ENCODE data around the gene GNAO1.

GNAO1 gene

DNA sequence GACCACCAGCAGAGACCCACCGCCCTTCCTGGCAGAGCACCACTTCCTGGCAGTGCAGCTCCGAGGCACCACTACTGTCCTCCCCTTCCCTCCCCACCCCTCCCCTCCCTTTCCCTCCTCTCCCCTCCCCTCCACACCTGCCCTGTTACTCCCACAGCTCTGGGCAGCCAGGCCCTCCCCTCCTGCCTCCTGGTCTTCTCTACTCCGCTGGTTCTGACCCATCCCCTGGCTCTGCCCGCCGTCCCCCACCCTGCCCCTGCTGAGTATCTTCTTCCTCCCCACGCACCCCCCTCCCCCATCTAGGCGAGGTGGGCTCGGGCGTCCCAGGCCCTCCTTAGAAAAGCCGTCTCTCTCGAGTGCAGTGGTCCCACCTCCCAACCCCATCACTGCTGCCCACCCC lies 156.4 kb downstream of the GNAO1 start:
- no peak for TF ChIP-seq FOXM1 (IDR thresholded peaks at IDR 0.05; ENCODE audit: borderline replicate concordance)
- no peak for TF ChIP-seq SUZ12 (IDR thresholded peaks at IDR 0.05)
- TF ChIP-seq, protein P1, sequence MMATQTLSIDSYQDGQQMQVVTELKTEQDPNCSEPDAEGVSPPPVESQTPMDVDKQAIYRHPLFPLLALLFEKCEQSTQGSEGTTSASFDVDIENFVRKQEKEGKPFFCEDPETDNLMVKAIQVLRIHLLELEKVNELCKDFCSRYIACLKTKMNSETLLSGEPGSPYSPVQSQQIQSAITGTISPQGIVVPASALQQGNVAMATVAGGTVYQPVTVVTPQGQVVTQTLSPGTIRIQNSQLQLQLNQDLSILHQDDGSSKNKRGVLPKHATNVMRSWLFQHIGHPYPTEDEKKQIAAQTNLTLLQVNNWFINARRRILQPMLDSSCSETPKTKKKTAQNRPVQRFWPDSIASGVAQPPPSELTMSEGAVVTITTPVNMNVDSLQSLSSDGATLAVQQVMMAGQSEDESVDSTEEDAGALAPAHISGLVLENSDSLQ (IDR thresholded peaks at IDR 0.05) = no peak
- no peak for TF ChIP-seq LEF1 (IDR thresholded peaks at IDR 0.05; ENCODE audit: borderline replicate concordance)
- no peak for TF ChIP-seq ELF4 (IDR thresholded peaks at IDR 0.05)
- TF ChIP-seq FOXK2 (IDR thresholded peaks at IDR 0.05) = no peak
- TF ChIP-seq L3MBTL2 (conservative IDR thresholded peaks at IDR 0.05) = no peak
- TF ChIP-seq SP1 (IDR thresholded peaks at IDR 0.05) = no peak
- no peak for TF ChIP-seq ZNF384 (IDR thresholded peaks at IDR 0.05)
- no peak for TF ChIP-seq CTBP1 (IDR thresholded peaks at IDR 0.05; ENCODE audit: borderline replicate concordance)
- no peak for TF ChIP-seq BHLHE40 (IDR thresholded peaks at IDR 0.05; ENCODE audit: borderline replicate concordance)
- no peak for TF ChIP-seq HDGF (IDR thresholded peaks at IDR 0.05; ENCODE audit: borderline replicate concordance)
- no peak for TF ChIP-seq TARDBP (IDR thresholded peaks at IDR 0.05)
- no peak for TF ChIP-seq FOXA1 (IDR thresholded peaks at IDR 0.05)
- TF ChIP-seq ARNT (IDR thresholded peaks at IDR 0.05) = no peak
- no peak for TF ChIP-seq NFRKB (IDR thresholded peaks at IDR 0.05)
- DNase-seq (ENCODE audit: extremely low spot score) = no peak
- ChIA-PET POLR2A (no interaction called here), CTCF (interaction anchor here (0.7 kb wide), 1 partner anchor 1948 kb away, joined by 5 read pairs; no protein-coding TSS in a partner anchor)

DNA sequence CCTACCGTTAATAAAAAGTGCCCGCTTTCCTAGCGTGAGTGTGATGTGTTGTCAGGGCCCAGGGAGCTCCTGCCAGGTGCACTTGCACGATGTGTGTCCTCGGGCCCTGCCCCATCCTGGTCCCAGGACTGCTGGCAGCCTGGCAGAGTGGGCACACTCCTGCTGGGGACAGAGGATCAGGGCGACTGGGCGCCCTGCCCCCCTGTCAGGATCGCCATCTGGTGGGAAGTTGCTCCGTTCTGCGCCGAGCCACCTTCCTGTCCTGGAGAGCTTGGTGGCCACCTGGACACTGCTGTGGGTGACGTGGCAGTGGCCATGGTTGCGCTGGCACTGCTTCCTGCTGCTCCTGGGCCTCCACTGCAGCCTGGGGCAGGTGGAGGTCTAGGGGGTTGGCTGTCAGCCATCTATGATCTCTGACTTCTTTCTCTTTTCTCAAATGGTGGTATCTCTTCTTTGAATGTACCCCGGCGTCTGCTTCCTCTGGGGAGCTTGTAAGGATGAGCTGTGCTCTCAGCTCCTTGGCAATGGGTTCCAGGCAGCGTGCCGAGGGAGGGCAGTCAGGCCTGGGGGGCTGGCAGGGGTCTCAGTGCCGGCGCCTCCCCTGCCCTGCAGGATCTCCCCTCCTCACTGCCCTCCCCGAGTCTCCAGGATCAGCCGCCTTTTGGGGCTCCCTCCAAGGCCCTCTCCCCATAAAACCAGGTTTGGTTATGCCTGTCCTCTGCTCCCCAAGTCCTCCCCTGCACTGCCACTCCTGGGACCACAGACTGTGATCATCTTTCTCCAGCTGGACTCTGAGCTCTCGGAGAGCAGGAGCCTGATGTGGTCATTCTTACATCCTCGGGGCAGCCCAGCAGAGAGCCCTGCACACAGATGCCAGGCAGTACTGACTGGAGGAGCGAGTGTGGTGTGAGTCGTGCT lies 157.1 kb downstream of the GNAO1 start:
- POLR2A ChIA-PET = no interaction called here
- no peak for DNase-seq (ENCODE audit: extremely low spot score)
- CTCF ChIA-PET = interaction anchor here (0.8 kb wide), 1 partner anchor 301 kb away, joined by 4 read pairs; no protein-coding TSS in a partner anchor
- no peak for TF ChIP-seq FOXM1 (IDR thresholded peaks at IDR 0.05; ENCODE audit: borderline replicate concordance)
- TF ChIP-seq ARNT (IDR thresholded peaks at IDR 0.05) = no peak
- TF ChIP-seq NFRKB (IDR thresholded peaks at IDR 0.05) = no peak
- no peak for TF ChIP-seq FOXK2 (IDR thresholded peaks at IDR 0.05)
- TF ChIP-seq, protein P1 (IDR thresholded peaks at IDR 0.05) = no peak
- TF ChIP-seq SP1 (IDR thresholded peaks at IDR 0.05) = no peak
- no peak for TF ChIP-seq ELF4 (IDR thresholded peaks at IDR 0.05)
- no peak for TF ChIP-seq CTBP1 (IDR thresholded peaks at IDR 0.05; ENCODE audit: borderline replicate concordance)
- no peak for TF ChIP-seq TARDBP (IDR thresholded peaks at IDR 0.05)
- TF ChIP-seq BHLHE40 (IDR thresholded peaks at IDR 0.05; ENCODE audit: borderline replicate concordance) = no peak

DNA sequence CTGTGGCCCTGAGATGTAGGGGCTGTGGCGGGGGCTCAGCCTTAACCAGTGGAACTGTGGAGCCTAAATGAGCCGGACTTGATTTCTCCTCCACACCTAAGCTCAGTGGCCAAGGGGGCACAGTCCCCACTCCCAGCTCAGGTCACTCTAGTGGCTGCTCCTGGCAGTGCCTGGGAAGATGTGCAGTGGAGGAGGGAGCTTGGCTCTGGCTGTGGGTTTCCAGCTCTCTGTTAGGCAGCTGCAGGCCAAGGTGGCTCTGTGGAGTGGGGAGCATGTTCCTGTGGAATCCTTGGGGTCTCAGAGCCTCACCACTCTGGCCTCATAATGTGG lies 157.8 kb downstream of the GNAO1 start:
- ChIA-PET CTCF (interaction anchor here (0.8 kb wide), 1 partner anchor 302 kb away, joined by 4 read pairs; no protein-coding TSS in a partner anchor), POLR2A (no interaction called here)
- no peak for TF ChIP-seq ZNF384 (IDR thresholded peaks at IDR 0.05)
- no peak for TF ChIP-seq NFRKB (IDR thresholded peaks at IDR 0.05)
- no peak for TF ChIP-seq FOXA1 (IDR thresholded peaks at IDR 0.05)
- TF ChIP-seq, protein P1 (IDR thresholded peaks at IDR 0.05) = no peak
- TF ChIP-seq L3MBTL2 (conservative IDR thresholded peaks at IDR 0.05) = no peak
- no peak for TF ChIP-seq SUZ12 (IDR thresholded peaks at IDR 0.05)
- TF ChIP-seq SP1 (IDR thresholded peaks at IDR 0.05) = no peak
- no peak for TF ChIP-seq FOXK2 (IDR thresholded peaks at IDR 0.05)
- TF ChIP-seq ELF4 (IDR thresholded peaks at IDR 0.05) = no peak
- no peak for TF ChIP-seq CTBP1 (IDR thresholded peaks at IDR 0.05; ENCODE audit: borderline replicate concordance)
- TF ChIP-seq FOXM1 (IDR thresholded peaks at IDR 0.05; ENCODE audit: borderline replicate concordance) = no peak
- no peak for TF ChIP-seq ARNT (IDR thresholded peaks at IDR 0.05)
- TF ChIP-seq LEF1 (IDR thresholded peaks at IDR 0.05; ENCODE audit: borderline replicate concordance) = no peak
- TF ChIP-seq HDGF (IDR thresholded peaks at IDR 0.05; ENCODE audit: borderline replicate concordance) = no peak
- TF ChIP-seq BHLHE40 (IDR thresholded peaks at IDR 0.05; ENCODE audit: borderline replicate concordance) = no peak
- TF ChIP-seq TARDBP (IDR thresholded peaks at IDR 0.05) = no peak
- DNase-seq (ENCODE audit: extremely low spot score) = no peak

DNA sequence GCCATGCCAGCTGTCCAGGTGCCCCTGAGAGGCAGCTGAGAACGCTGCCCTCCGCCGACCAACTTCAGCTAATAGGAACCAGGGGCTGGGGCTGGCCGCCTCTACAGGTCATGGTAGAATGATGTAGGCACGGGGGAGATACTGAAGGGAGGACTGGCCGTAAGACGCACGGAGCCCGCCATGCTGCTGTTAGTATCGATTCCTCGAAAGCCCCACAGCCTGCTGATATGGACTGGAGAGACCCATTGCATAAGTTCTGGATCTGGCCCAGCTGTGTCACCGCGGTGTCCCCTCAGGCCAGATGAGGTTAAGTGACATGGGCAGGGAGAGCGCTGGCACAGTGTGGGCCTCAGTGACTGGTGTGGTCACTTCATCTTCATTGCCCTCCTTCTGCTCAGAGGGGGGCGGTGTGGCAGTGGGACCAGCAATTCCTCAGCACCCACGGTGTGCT lies 158.4 kb downstream of the GNAO1 start:
- DNase-seq (ENCODE audit: extremely low spot score) = no peak
- ChIA-PET CTCF (interaction anchor here (0.8 kb wide), 1 partner anchor 302 kb away, joined by 4 read pairs; no protein-coding TSS in a partner anchor), POLR2A (no interaction called here)
- TF ChIP-seq NFRKB (IDR thresholded peaks at IDR 0.05) = no peak
- TF ChIP-seq ZNF384 (IDR thresholded peaks at IDR 0.05) = no peak
- TF ChIP-seq FOXK2 (IDR thresholded peaks at IDR 0.05) = no peak
- TF ChIP-seq FOXM1 (IDR thresholded peaks at IDR 0.05; ENCODE audit: borderline replicate concordance) = no peak

DNA sequence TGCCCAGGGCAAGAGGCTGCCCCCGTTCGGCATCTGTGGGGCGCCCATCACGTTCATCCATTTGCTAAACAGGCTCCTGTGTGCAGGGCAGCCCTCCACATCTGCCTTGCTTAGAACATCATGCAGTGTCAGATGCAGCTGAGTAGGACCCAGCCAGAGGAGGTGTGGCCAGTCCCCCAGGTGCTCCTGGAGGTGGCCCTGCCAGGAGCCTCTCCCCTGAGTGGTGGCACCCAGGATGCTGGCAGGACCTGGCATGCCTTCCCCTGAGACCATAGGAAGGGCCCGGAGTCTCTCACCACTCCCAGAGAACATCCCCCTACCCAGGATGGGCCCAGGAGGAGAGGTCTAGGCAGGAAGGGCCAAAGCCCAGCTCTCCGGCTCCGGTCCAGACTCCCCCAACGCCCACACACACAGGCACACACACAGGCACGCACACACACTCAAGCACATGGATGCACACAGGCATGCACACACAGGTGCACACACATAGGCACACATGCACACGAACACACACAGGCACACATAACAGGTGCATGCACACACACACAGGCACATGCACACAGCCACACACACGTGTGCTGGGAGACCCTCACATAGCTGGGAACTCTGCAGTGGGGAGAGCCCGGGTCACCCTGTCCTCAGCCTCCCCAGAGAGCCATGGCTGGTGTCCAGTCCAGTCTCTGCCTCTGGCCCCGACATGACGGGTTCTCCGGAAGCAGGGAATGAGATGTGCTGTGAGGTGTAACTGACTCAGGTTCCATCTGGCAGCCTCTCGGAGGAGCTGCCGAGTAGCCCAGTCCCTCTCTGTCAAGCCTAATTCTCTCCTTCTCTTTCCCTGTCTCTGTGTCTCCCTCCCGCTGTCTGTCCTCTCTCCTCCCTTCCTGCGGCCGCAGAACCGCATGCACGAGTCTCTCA lies 159.5 kb downstream of the GNAO1 start:
- CTCF ChIA-PET = no interaction called here
- POLR2A ChIA-PET = no interaction called here
- no peak for DNase-seq (ENCODE audit: extremely low spot score)
- TF ChIP-seq FOXA1 (IDR thresholded peaks at IDR 0.05) = no peak
- no peak for TF ChIP-seq L3MBTL2 (conservative IDR thresholded peaks at IDR 0.05)
